Measurements from ENCODE around the gene NPEPPS.

Gene NPEPPS

GRCh38 chr17:47644324-47644723 lies 113.4 kb downstream of the NPEPPS start:
- H3K36me3 ChIP-seq (ENCODE audit: control insufficient read depth in 2 of 2, insufficient read depth in 1 of 2, low read length in 2 of 2): no peaks in the 10 kb centered on the region; a peak in 1 of 3 replicates
- ChIA-PET CTCF (interaction anchor here (0.6 to 0.8 kb wide), 3 partner anchors 19 to 415 kb away, joined by 3 to 6 read pairs (median 4); no protein-coding TSS in a partner anchor), POLR2A (interaction anchor here (0.6 to 0.7 kb wide), 3 partner anchors 87 to 841 kb away, joined by 3 to 8 read pairs (median 4); no protein-coding TSS in a partner anchor)
- peaks cover 4% of the 10 kb centered on the region; the same call in 1 of the 2 replicates for H3K4me1 ChIP-seq (ENCODE audit: control insufficient read depth, insufficient read depth, low read length)
- H3K27ac ChIP-seq (ENCODE audit: extremely low read depth, low read depth, low read length): no peak overlapping the region
- TF ChIP-seq HOXC10 (CRISPR knock-in tag; IDR thresholded peaks at IDR 0.05): no peak
- H3K4me3 ChIP-seq (ENCODE audit: low read depth, low read length): no peak overlapping the region
- no peaks in the 10 kb centered on the region for H3K9me3 ChIP-seq (ENCODE audit: control insufficient read depth, insufficient read depth, low read depth, low read length)

- Histone ChIP-seq H3K9me3 (ENCODE audit: control insufficient read depth, insufficient read depth, low read depth, low read length) (no peaks in the 10 kb centered on the region), H3K4me3 (ENCODE audit: low read depth, low read length) (peak within 1 kb of the TSS; percentile 76), H3K4me1 (ENCODE audit: control insufficient read depth, insufficient read depth, low read length) (peaks cover 12% of the 10 kb centered on the region), H3K36me3 (ENCODE audit: control insufficient read depth in 2 of 2, insufficient read depth in 1 of 2, low read length in 2 of 2) (peaks cover 34 to 37% of the 10 kb centered on the region in 2 experiments), H3K27ac (ENCODE audit: extremely low read depth, low read depth, low read length) (peak within 1 kb of the TSS; percentile 95)
- ChIA-PET POLR2A (interaction anchor here (0.6 to 3.6 kb wide), 38 partner anchors 9 to 1307 kb away, joined by 3 to 48 read pairs (median 6); partner anchors contain the start of genes CDC27, CDK5RAP3, EFCAB13 and LRRC46), CTCF (interaction anchor here (0.6 to 2.7 kb wide), 7 partner anchors 8 to 155 kb away, joined by 3 to 8 read pairs (median 4); no protein-coding TSS in a partner anchor)
- peak; percentile 98 for TF ChIP-seq BCL11A (tag by site-specific recombination; IDR thresholded peaks at IDR 0.05; ENCODE audit: low read depth)
- TF ChIP-seq SETDB1 (IDR thresholded peaks at IDR 0.05; ENCODE audit: insufficient read length, low read length): no peak
- TF ChIP-seq KLF8 (tag by site-specific recombination; IDR thresholded peaks at IDR 0.05): peak; percentile 98
- no peak for TF ChIP-seq ZNF155 (tag by site-specific recombination; IDR thresholded peaks at IDR 0.05)
- peak; percentile 94 for TF ChIP-seq SP7 (tag by site-specific recombination; IDR thresholded peaks at IDR 0.05)
- TF ChIP-seq ZNF513 (tag by site-specific recombination; IDR thresholded peaks at IDR 0.05): no peak
- peak; percentile 85 for TF ChIP-seq EGR2 (tag by site-specific recombination; IDR thresholded peaks at IDR 0.05; ENCODE audit: low read depth)
- TF ChIP-seq ZBTB17 (tag by site-specific recombination; IDR thresholded peaks at IDR 0.05): peak; percentile 91
- no peak for TF ChIP-seq ZNF707 (tag by site-specific recombination; IDR thresholded peaks at IDR 0.05)
- TF ChIP-seq ZNF239 (tag by site-specific recombination; IDR thresholded peaks at IDR 0.05): no peak
- TF ChIP-seq ZNF184 (tag by site-specific recombination; IDR thresholded peaks at IDR 0.05): no peak
- peak; percentile 96 for TF ChIP-seq IKZF3 (tag by site-specific recombination; IDR thresholded peaks at IDR 0.05)
- peak; percentile 51; the same call in 1 of the 2 replicates for TF ChIP-seq ZNF394 (tag by site-specific recombination; IDR thresholded peaks at IDR 0.05; ENCODE audit: borderline replicate concordance)
- TF ChIP-seq ZSCAN23 (tag by site-specific recombination; IDR thresholded peaks at IDR 0.05): peak; percentile 75
- TF ChIP-seq ZNF670 (tag by site-specific recombination; IDR thresholded peaks at IDR 0.05; ENCODE audit: low read depth): no peak
- no peak for TF ChIP-seq HOXA7 (CRISPR knock-in tag; IDR thresholded peaks at IDR 0.05; ENCODE audit: borderline replicate concordance)
- no peak for TF ChIP-seq ZBTB49 (tag by site-specific recombination; IDR thresholded peaks at IDR 0.05; ENCODE audit: low read depth)
- TF ChIP-seq ZSCAN16 (tag by site-specific recombination; IDR thresholded peaks at IDR 0.05): no peak
- peak; percentile 100 for TF ChIP-seq ZNF768 (tag by site-specific recombination; IDR thresholded peaks at IDR 0.05)
- no peak for TF ChIP-seq ZNF211 (tag by site-specific recombination; IDR thresholded peaks at IDR 0.05; ENCODE audit: low read depth)
- no peak for TF ChIP-seq ELK4 (IDR thresholded peaks at IDR 0.05; ENCODE audit: borderline replicate concordance, low read depth, low read length)
- TF ChIP-seq ZNF626 (tag by site-specific recombination; IDR thresholded peaks at IDR 0.05): no peak
- no peak for TF ChIP-seq ZNF214 (tag by site-specific recombination; IDR thresholded peaks at IDR 0.05; ENCODE audit: borderline replicate concordance)
- TF ChIP-seq ZSCAN4 (tag by site-specific recombination; IDR thresholded peaks at IDR 0.05): peak; percentile 53
- TF ChIP-seq ZNF366 (tag by site-specific recombination; conservative IDR thresholded peaks at IDR 0.05): peak; percentile 100
- no peak for TF ChIP-seq ZNF140 (tag by site-specific recombination; IDR thresholded peaks at IDR 0.05)
- TF ChIP-seq ZBTB20 (tag by site-specific recombination; IDR thresholded peaks at IDR 0.05): peak; percentile 97
- TF ChIP-seq ZNF510 (tag by site-specific recombination; IDR thresholded peaks at IDR 0.05; ENCODE audit: insufficient replicate concordance): no peak
These were observed 118.5 kb downstream of the NPEPPS start, which contains the start of gene KPNB1 for GRCh38 chr17:47649153-47649971. KPNB1 (plus strand) TSS chr17:47649919; CDS start chr17:47650245, 326 bp downstream.

Data from HEK293 (cell line).